Loucy (cell line): ENCODE results near the gene AGTRAP.

Experiments used
- H2AFZ ChIP-seq: fragments of 200-600 bp; sonication (generic); 2 replicates; pipeline ENCODE4 v1.6.0; 2016; ENCODE audit warnings: antibody characterized with exemption, mild to moderate bottlenecking, low read length, moderate library complexity
- H3F3A ChIP-seq: fragments of 200-600 bp; 2 replicates; pipeline ENCODE4 v1.6.0; 2016; ENCODE audit warnings: antibody characterized with exemption, low read depth, mild to moderate bottlenecking
- H3K27me3 ChIP-seq: fragments of 200-600 bp; sonication (generic); 2 replicates; pipeline ENCODE4 v1.6.1; 2014; ENCODE audit warnings: low read length, mild to moderate bottlenecking; ENCODE audit not compliant: insufficient read depth, poor library complexity, severe bottlenecking
- H3K36me3 ChIP-seq: fragments of 200-600 bp; sonication (generic); 2 replicates; pipeline ENCODE4 v1.6.1; 2016; ENCODE audit warnings: low read length; ENCODE audit not compliant: insufficient read depth
- H3K4me1 ChIP-seq: fragments of 200-600 bp; sonication (generic); 2 replicates; pipeline ENCODE4 v1.5.1; 2014; ENCODE audit warnings: low read length, mild to moderate bottlenecking; ENCODE audit not compliant: insufficient read depth, poor library complexity, severe bottlenecking
- H3K4me2 ChIP-seq: fragments of 200-600 bp; sonication (generic); 2 replicates; pipeline ENCODE4 v1.6.0; 2014; ENCODE audit warnings: antibody characterized with exemption, low read length, low read depth, mild to moderate bottlenecking; ENCODE audit not compliant: poor library complexity, severe bottlenecking
- H3K4me3 ChIP-seq: fragments of 200-600 bp; sonication (generic); 2 replicates; pipeline ENCODE4 v1.5.1; 2014; ENCODE audit warnings: low read length, mild to moderate bottlenecking, mixed read lengths; ENCODE audit not compliant: poor library complexity, severe bottlenecking
- H3K79me2 ChIP-seq: fragments of 200-600 bp; sonication (generic); 2 replicates; pipeline ENCODE4 v1.6.1; 2014; ENCODE audit warnings: low read length; ENCODE audit not compliant: insufficient read depth
- H3K9ac ChIP-seq: fragments of 200-600 bp; sonication (generic); 2 replicates; pipeline ENCODE4 v1.6.0; 2014; ENCODE audit warnings: mild to moderate bottlenecking, low read depth, low read length, moderate library complexity; ENCODE audit not compliant: poor library complexity, severe bottlenecking
- H3K9me2 ChIP-seq: fragments of 200-600 bp; sonication (generic); replicated peaks from 2 replicates; pipeline ENCODE4 v1.6.1; 2016; ENCODE audit warnings: low read depth, low read length, mixed read lengths
- H3K9me3 ChIP-seq: fragments of 200-600 bp; sonication (generic); 2 replicates; pipeline ENCODE4 v1.6.1; 2014; ENCODE audit warnings: mild to moderate bottlenecking, antibody characterized with exemption, low read length, low read depth; ENCODE audit not compliant: insufficient read depth
- H4K20me1 ChIP-seq: fragments of 200-600 bp; sonication (generic); 2 replicates; pipeline ENCODE4 v1.6.0; 2014; ENCODE audit warnings: antibody characterized with exemption, low read length, mild to moderate bottlenecking; ENCODE audit not compliant: insufficient read depth, poor library complexity, severe bottlenecking
- EZH2phosphoT487 ChIP-seq: fragments of 200-600 bp; IDR thresholded peaks from 2 replicates; pipeline ENCODE4 v1.6.1; 2018; ENCODE audit warnings: antibody characterized with exemption, mild to moderate bottlenecking, moderate library complexity, borderline replicate concordance
- TF ChIP-seq, protein P1 (sequence below): fragments of 200-600 bp; sonication (generic); conservative IDR thresholded peaks from 2 replicates; pipeline ENCODE4 v1.5.1; 2014; ENCODE audit warnings: mild to moderate bottlenecking, antibody characterized with exemption, low read length

Gene AGTRAP

DNA sequence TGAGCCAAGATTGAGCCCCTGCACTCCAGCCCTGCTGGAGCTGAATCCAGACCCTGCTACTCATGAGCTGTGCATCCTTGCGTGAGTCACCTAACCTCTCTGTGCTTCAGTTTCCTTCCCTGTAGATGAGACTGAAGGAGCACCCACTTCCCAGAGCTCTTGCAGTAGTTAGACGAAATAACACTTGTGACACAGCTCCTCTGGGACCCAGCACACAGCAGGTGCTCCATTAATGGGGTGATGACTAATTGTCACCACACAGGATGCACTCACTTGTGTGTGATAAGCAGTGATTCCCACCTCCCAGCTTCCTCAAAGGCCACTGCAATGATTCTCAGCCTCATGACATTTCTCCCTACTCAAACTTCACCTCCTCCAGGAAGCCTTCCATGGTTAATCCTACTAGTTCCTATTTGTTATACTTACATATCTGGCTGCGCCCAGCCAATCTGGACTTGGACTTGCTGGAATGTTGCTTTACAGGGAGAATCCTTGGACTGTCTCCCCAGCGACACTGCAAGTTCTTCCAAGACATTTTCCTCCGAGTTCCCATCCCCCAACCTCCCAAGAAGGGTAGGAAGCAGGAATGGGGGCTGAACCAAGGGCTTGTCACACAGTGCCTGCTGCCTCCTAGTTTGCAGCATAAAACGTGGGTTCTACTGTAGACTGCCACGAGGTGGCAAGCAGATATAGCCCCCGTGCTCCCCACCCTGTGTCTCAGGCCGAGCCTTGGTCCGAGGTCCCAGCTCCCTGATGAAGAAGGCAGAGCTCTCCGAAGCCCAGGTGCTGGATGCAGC lies 27.2 kb upstream of the AGTRAP start:
- no peak overlapping the region for H2AFZ ChIP-seq
- peaks cover 4% of the 10 kb centered on the region; the same call in 1 of the 2 replicates for H3K79me2 ChIP-seq
- H3K27me3 ChIP-seq: no peaks in the 10 kb centered on the region
- H3K4me3 ChIP-seq: no peak overlapping the region
- H4K20me1 ChIP-seq: no peaks in the 10 kb centered on the region
- H3K9me3 ChIP-seq: no peaks in the 10 kb centered on the region
- no peak overlapping the region for H3K4me2 ChIP-seq
- no peaks in the 10 kb centered on the region for H3K9me2 ChIP-seq
- TF ChIP-seq, protein P1, sequence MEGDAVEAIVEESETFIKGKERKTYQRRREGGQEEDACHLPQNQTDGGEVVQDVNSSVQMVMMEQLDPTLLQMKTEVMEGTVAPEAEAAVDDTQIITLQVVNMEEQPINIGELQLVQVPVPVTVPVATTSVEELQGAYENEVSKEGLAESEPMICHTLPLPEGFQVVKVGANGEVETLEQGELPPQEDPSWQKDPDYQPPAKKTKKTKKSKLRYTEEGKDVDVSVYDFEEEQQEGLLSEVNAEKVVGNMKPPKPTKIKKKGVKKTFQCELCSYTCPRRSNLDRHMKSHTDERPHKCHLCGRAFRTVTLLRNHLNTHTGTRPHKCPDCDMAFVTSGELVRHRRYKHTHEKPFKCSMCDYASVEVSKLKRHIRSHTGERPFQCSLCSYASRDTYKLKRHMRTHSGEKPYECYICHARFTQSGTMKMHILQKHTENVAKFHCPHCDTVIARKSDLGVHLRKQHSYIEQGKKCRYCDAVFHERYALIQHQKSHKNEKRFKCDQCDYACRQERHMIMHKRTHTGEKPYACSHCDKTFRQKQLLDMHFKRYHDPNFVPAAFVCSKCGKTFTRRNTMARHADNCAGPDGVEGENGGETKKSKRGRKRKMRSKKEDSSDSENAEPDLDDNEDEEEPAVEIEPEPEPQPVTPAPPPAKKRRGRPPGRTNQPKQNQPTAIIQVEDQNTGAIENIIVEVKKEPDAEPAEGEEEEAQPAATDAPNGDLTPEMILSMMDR: no peak
- no peaks in the 10 kb centered on the region for H3F3A ChIP-seq
- no peak overlapping the region for H3K9ac ChIP-seq
- peaks cover 5% of the 10 kb centered on the region; the same call in 1 of the 2 replicates for H3K36me3 ChIP-seq
- peaks cover 7% of the 10 kb centered on the region for H3K4me1 ChIP-seq

DNA sequence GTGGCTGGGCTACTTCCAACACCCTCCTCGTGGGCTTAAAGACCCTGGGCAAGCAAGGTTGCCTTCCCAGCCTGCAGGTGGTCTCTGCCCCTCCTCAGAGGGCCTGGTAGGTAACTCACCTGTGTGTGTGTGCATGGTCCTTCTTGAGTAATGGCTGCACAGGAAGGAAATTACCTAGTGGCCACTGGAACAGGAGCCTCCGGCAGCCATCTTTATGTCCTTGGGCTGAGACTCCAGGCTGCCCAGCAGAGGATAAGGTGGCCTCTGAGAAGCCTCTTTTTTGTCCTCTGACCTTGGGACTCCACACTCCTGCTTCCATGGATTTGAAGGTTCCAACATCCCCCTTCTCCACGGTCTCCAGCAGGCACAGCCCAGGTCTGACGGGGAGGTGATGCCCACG lies 24.4 kb upstream of the AGTRAP start:
- no peaks in the 10 kb centered on the region for H3K4me1 ChIP-seq
- peaks cover 5% of the 10 kb centered on the region; the same call in 1 of the 2 replicates for H3K36me3 ChIP-seq
- H2AFZ ChIP-seq: no peak overlapping the region
- no peaks in the 10 kb centered on the region for H3K9me2 ChIP-seq
- no peak for TF ChIP-seq EZH2phosphoT487
- TF ChIP-seq, protein P1: no peak
- H3K79me2 ChIP-seq: no peaks in the 10 kb centered on the region
- no peak overlapping the region for H3K9ac ChIP-seq
- no peak overlapping the region for H3K4me3 ChIP-seq
- H3K4me2 ChIP-seq: no peak overlapping the region
- H3K27me3 ChIP-seq: no peaks in the 10 kb centered on the region
- H3F3A ChIP-seq: no peaks in the 10 kb centered on the region
- H3K9me3 ChIP-seq: no peaks in the 10 kb centered on the region
- H4K20me1 ChIP-seq: no peaks in the 10 kb centered on the region

DNA sequence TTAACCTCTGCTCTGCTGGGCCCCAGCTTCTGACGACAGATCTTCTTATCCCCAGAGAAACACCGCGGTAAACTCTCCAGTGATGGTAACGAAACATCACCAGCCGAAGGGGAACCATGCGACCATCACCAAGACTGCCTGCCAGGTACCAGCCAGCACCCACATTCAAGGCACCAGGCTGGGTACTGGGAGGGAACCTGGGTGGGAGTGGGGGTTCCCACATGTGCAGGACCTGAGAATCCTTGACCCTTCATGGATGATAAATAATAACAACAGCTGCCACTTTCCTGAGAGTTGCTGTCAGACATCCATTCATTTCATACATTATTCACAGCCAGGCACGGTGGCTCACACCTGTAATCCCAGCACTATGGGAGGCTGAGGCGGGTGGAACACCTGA lies 23.7 kb upstream of the AGTRAP start:
- TF ChIP-seq, protein P1: no peak
- TF ChIP-seq EZH2phosphoT487: no peak
- Histone ChIP-seq H3K9ac (no peak overlapping the region), H3K4me2 (no peak overlapping the region), H3K9me3 (no peaks in the 10 kb centered on the region), H3K4me3 (no peak overlapping the region), H3K27me3 (no peaks in the 10 kb centered on the region), H3K79me2 (no peaks in the 10 kb centered on the region), H4K20me1 (no peaks in the 10 kb centered on the region), H3F3A (no peaks in the 10 kb centered on the region), H2AFZ (no peak overlapping the region), H3K36me3 (peaks cover 5% of the 10 kb centered on the region; the same call in 1 of the 2 replicates), H3K4me1 (no peaks in the 10 kb centered on the region), H3K9me2 (no peaks in the 10 kb centered on the region)
